ENCODE results near the gene ZNF518A. TPM values are rescaled to one million over a fixed set of nuclear protein-coding genes. Genes with fewer than 3 reads are reported as not detected.

Gene ZNF518A
- total and polyA plus RNA-seq, 9 of the 15 experiments (the other 6 are each of a cell fraction or from before 2014, with no cell fraction given): 6.3 to 30.0 (median 17.4) TPM

DNA sequence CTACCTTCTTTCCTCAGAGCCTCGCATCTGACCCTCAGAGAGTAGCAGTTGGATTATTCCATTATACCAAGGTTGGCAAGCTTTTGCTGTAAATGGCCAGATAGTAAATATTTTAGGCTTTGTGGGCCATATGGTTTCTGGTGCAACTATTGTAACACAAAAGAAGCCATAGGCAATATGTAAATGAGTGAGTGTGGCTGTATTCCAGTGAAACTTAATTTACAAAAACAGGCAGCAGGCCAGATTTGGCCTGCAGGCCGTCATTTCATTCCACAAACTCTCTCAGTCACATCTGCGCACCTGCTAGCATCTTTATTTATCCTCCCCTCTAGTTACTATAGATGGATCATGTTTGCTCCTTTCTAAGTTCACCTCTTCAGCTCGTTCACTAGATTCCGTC is 6.7 kb downstream of the ZNF518A start:
- ChIA-PET CTCF (ENCODE audit: low intra/inter-chr PET ratio) (no interaction called here), POLR2A (interaction anchor here (0.8 kb wide), 1 partner anchor 61 kb away, joined by 3 read pairs; no protein-coding TSS in a partner anchor)
- WGBS (ENCODE audit: insufficient coverage, low coverage, missing lambda C conversion rate): 94% methylated on average over 5 of the region's 5 CpGs
- Histone ChIP-seq H3K9me1 (ENCODE audit: control insufficient read depth, insufficient read depth, low read length) (no peaks in the 10 kb centered on the region), H3K36me3 (ENCODE audit: control insufficient read depth, insufficient read depth, low read length) (peaks cover 77% of the 10 kb centered on the region), H3K27me3 (ENCODE audit: control insufficient read depth in 2 of 2, insufficient read depth in 2 of 2, low read length in 2 of 2) (no peaks in the 10 kb centered on the region), H3K9ac (ENCODE audit: insufficient read depth in 1 of 2, low read depth in 2 of 2, low read length in 2 of 2) (no peak overlapping the region), H3K4me1 (replicated peaks in 1 of 2; ENCODE audit: control insufficient read depth in 2 of 2, insufficient read depth in 2 of 2, low read length in 2 of 2) (no peaks in the 10 kb centered on the region; a peak in 1 of 5 replicates), H2AFZ (ENCODE audit: low read depth, low read length) (no peak overlapping the region), H4K20me1 (replicated peaks; ENCODE audit: control insufficient read depth, insufficient read depth, low read length) (no peaks in the 10 kb centered on the region; the same call in 1 of the 2 replicates), H3K4me3 (no peak overlapping the region), H3K79me2 (ENCODE audit: control insufficient read depth, insufficient read depth, low read length) (peaks cover 52% of the 10 kb centered on the region), H3K4me2 (ENCODE audit: insufficient read depth, low read length) (no peak overlapping the region), H3K27ac (ENCODE audit: extremely low read depth, low read depth, low read length) (no peak overlapping the region), H3K9me3 (replicated peaks; ENCODE audit: control insufficient read depth, insufficient read depth, low read depth, low read length) (no peaks in the 10 kb centered on the region)
- DNase-seq (ENCODE audit: extremely low read depth in 1 of 4, low spot score in 3 of 4) (no peak), ATAC-seq (no peak), FAIRE-seq (no peak)
- intact Hi-C loops (cut with micrococcal nuclease) (no loop called here), in situ Hi-C loops (cut with MboI) (no loop called here)
- no peak for TF ChIP-seq ZC3H8 (IDR thresholded peaks at IDR 0.05)
- TF ChIP-seq NR4A1 (CRISPR knock-in tag; IDR thresholded peaks at IDR 0.05): no peak
- no peak for TF ChIP-seq NR4A1 (tag; IDR thresholded peaks at IDR 0.05)
- no peak for TF ChIP-seq CC2D1A (IDR thresholded peaks at IDR 0.05)
- TF ChIP-seq, protein P1, sequence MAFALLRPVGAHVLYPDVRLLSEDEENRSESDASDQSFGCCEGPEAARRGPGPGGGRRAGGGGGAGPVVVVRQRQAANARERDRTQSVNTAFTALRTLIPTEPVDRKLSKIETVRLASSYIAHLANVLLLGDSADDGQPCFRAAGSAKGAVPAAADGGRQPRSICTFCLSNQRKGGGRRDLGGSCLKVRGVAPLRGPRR (CRISPR knock-in tag; IDR thresholded peaks at IDR 0.05): no peak
- TF ChIP-seq POLR2G (IDR thresholded peaks at IDR 0.05; ENCODE audit: low read depth, low read length): no peak
- TF ChIP-seq MEIS2 (IDR thresholded peaks at IDR 0.05; ENCODE audit: partially characterized antibody): no peak
- BruUV-seq (replicated peaks): no TSS peak
